SK-N-SH (cell line): ENCODE results near the gene TSC1. TPM values are rescaled to one million over a fixed set of nuclear protein-coding genes. Genes with fewer than 3 reads are reported as not detected.

ENCODE experiments used
- CTCF ChIA-PET: fragments of 300-600, 350-600 bp; formaldehyde crosslinking; extraction: SDS; loops from one replicate; lab custom pipeline; 2021; lab: Yijun Ruan, JAX
- POLR2A ChIA-PET: fragments of 350-600 bp; sonication (Branson Sonifier 250); formaldehyde crosslinking; extraction: SDS; loops from one replicate; lab custom pipeline; 2020; ENCODE audit warnings: antibody characterized with exemption, inconsistent platforms; lab: Yijun Ruan, JAX
- DNase-seq: peaks from one replicate; pipeline ENCODE4 v3.0.0; 2012
- H2AFZ ChIP-seq: fragments of 200-600 bp; sonication (generic); 2 replicates; pipeline ENCODE4 v1.8.1; 2016; ENCODE audit warnings: antibody characterized with exemption, mild to moderate bottlenecking, low read depth
- H3F3A ChIP-seq: fragments of 200-600 bp; sonication (generic); replicated peaks from 2 replicates; pipeline ENCODE3; 2016; ENCODE audit warnings: antibody characterized with exemption, mild to moderate bottlenecking; ENCODE audit not compliant: insufficient read depth
- H3K27ac ChIP-seq, 2 experiments: fragments of 200-500 bp in 1 of 2; fragments of 200-600 bp in 1 of 2; sonication (Bioruptor generic) in 1 of 2; sonication (generic), shearing (Covaris generic) in 1 of 2; 2 replicates each; pipeline versions ENCODE4 v1.5.1 to v1.6.1; 2014 to 2016; ENCODE audit warnings: low read depth in 2 of 2, inconsistent platforms in 1 of 2, low read length in 1 of 2, mild to moderate bottlenecking in 1 of 2, mixed read lengths in 1 of 2
- H3K27me3 ChIP-seq: fragments of 200-600 bp; sonication (generic), shearing (Covaris generic); 2 replicates; pipeline ENCODE4 v1.6.1; 2016; ENCODE audit warnings: mixed run types; ENCODE audit not compliant: insufficient read depth
- H3K36me3 ChIP-seq, 2 experiments: fragments of 200-500 bp in 1 of 2; fragments of 200-600 bp in 1 of 2; sonication (Bioruptor generic) in 1 of 2; sonication (generic) in 1 of 2; replicated peaks in 1 of 2; 2 replicates each; pipeline versions ENCODE3 to v1.5.1; 2014 to 2016; ENCODE audit warnings: low read length in 1 of 2, mild to moderate bottlenecking in 1 of 2; ENCODE audit not compliant: insufficient read depth in 2 of 2, control insufficient read depth in 1 of 2
- H3K4me1 ChIP-seq, 2 experiments: fragments of 200-500 bp in 1 of 2; fragments of 200-600 bp in 1 of 2; sonication (Bioruptor generic) in 1 of 2; sonication (generic), shearing (Covaris generic) in 1 of 2; 2 replicates each; pipeline versions ENCODE4 v1.5.1 to v1.6.1; 2014 to 2016; ENCODE audit warnings: low read depth in 1 of 2, low read length in 1 of 2, mixed run types in 1 of 2; ENCODE audit not compliant: insufficient read depth in 2 of 2, control insufficient read depth in 1 of 2
- H3K4me2 ChIP-seq: fragments of 200-600 bp; sonication (generic), shearing (Covaris generic); 2 replicates; pipeline ENCODE4 v1.6.1; 2017; ENCODE audit warnings: mixed run types
- H3K4me3 ChIP-seq, 2 experiments: fragments of 200-500 bp in 1 of 2; fragments of 200-600 bp in 1 of 2; sonication (Bioruptor generic) in 1 of 2; sonication (generic), shearing (Covaris generic) in 1 of 2; 2 replicates each; pipeline versions ENCODE4 v1.5.1 to v1.8.1; 2014 to 2016; ENCODE audit warnings: low read depth in 2 of 2, inconsistent platforms in 1 of 2, low read length in 1 of 2, mild to moderate bottlenecking in 1 of 2, mixed read lengths in 1 of 2, moderate library complexity in 1 of 2
- H3K79me2 ChIP-seq: fragments of 200-600 bp; sonication (generic); 2 replicates; pipeline ENCODE4 v1.8.1; 2017; ENCODE audit warnings: mild to moderate bottlenecking; ENCODE audit not compliant: insufficient read depth
- H3K9ac ChIP-seq: fragments of 200-600 bp; sonication (generic); 2 replicates; pipeline ENCODE4 v1.6.1; 2017; ENCODE audit warnings: mixed run types
- H3K9me2 ChIP-seq: fragments of 200-600 bp; sonication (generic); 2 replicates; pipeline ENCODE4 v1.6.1; 2017; ENCODE audit warnings: mixed run types
- H3K9me3 ChIP-seq: fragments of 200-600 bp; sonication (generic); 2 replicates; pipeline ENCODE4 v1.6.1; 2017; ENCODE audit warnings: mixed run types, mild to moderate bottlenecking, moderate library complexity
- H4K20me1 ChIP-seq: fragments of 200-600 bp; sonication (generic); 2 replicates; pipeline ENCODE4 v1.6.1; 2017; ENCODE audit warnings: mild to moderate bottlenecking, mixed run types; ENCODE audit not compliant: insufficient read depth
- EP300 ChIP-seq, 2 experiments: IDR thresholded peaks; 2 replicates each; pipeline versions ENCODE4 v1.4.0 to v1.6.1; 2012; ENCODE audit warnings: borderline replicate concordance in 1 of 2, low read depth in 1 of 2, low read length in 1 of 2
- EZH2phosphoT487 ChIP-seq: fragments of 200-600 bp; sonication (generic); IDR thresholded peaks from 2 replicates; pipeline ENCODE4 v1.6.1; 2017; ENCODE audit warnings: low read depth, mixed run types, mild to moderate bottlenecking, antibody characterized with exemption, moderate library complexity, borderline replicate concordance
- FOSL2 ChIP-seq: IDR thresholded peaks from 2 replicates; pipeline ENCODE4 v1.4.0; 2012; ENCODE audit warnings: low read depth, mild to moderate bottlenecking, moderate library complexity, borderline replicate concordance
- FOXM1 ChIP-seq: IDR thresholded peaks from 2 replicates; pipeline ENCODE4 v1.4.0; 2012; ENCODE audit warnings: low read depth, mild to moderate bottlenecking
- GABPA ChIP-seq: IDR thresholded peaks from 2 replicates; pipeline ENCODE4 v1.4.0; 2012; ENCODE audit warnings: low read depth, mild to moderate bottlenecking
- GATA2 ChIP-seq: sonication (generic); formaldehyde crosslinking; IDR thresholded peaks from 2 replicates; pipeline ENCODE4 v1.5.0; 2020; ENCODE audit warnings: mild to moderate bottlenecking, missing genetic modification reagents
- POLR2AphosphoS5 ChIP-seq: IDR thresholded peaks from 2 replicates; pipeline ENCODE4 v1.6.1; 2012; ENCODE audit warnings: low read depth, low read length
- RCOR1 ChIP-seq: fragments of 150-350 bp; IDR thresholded peaks from 2 replicates; pipeline ENCODE4 v1.6.1; 2017; ENCODE audit warnings: antibody characterized with exemption, low read length
- USF1 ChIP-seq: IDR thresholded peaks from 2 replicates; pipeline ENCODE4 v1.4.0; 2012; ENCODE audit warnings: low read depth, borderline replicate concordance
- YY1 ChIP-seq: IDR thresholded peaks from 2 replicates; pipeline ENCODE4 v1.4.0; 2012; ENCODE audit warnings: low read depth, mild to moderate bottlenecking
- ZBTB33 ChIP-seq: IDR thresholded peaks from 2 replicates; pipeline ENCODE4 v1.4.0; 2012; ENCODE audit warnings: low read depth, borderline replicate concordance
- WGBS: methylation state at CpG from one replicate; pipeline ENCODE4 v1.1.6; 2017; ENCODE audit warnings: low lambda C conversion rate; 5-methylcytosine and 5-hydroxymethylcytosine counted together
- polyA plus RNA-seq, 3 experiments: library from polyadenylated mRNA; depleted of rRNA; stranded (reverse); fragments of >200 nt; gene quantifications; 2 replicates each; pipeline ENCODE4 v1.2.3, GENCODE V29; 2012
- TF ChIP-seq, protein P1 (sequence below): fragments of 150-350 bp; IDR thresholded peaks from 2 replicates; pipeline ENCODE4 v1.6.1; 2017; ENCODE audit warnings: antibody characterized with exemption, low read length, low read depth, borderline replicate concordance
- TF ChIP-seq, protein P2 (sequence below): IDR thresholded peaks from 2 replicates; pipeline ENCODE4; 2012
- TF ChIP-seq, protein P3 (sequence below): fragments of 150-350 bp; IDR thresholded peaks from 2 replicates; pipeline ENCODE4 v1.6.1; 2016; ENCODE audit warnings: mild to moderate bottlenecking, low read depth, low read length
- TF ChIP-seq, protein P4 (sequence below): IDR thresholded peaks from 2 replicates; pipeline ENCODE4 v1.4.0; 2012; ENCODE audit warnings: low read depth
- TF ChIP-seq, protein P5 (sequence below): IDR thresholded peaks from 2 replicates; pipeline ENCODE4 v1.6.1; 2012; ENCODE audit warnings: mild to moderate bottlenecking, low read depth, low read length, moderate library complexity

Gene TSC1
- polyA plus RNA-seq, 1 of the 3 experiments (the other 2 are of a cell fraction), result 18.3 TPM

DNA sequence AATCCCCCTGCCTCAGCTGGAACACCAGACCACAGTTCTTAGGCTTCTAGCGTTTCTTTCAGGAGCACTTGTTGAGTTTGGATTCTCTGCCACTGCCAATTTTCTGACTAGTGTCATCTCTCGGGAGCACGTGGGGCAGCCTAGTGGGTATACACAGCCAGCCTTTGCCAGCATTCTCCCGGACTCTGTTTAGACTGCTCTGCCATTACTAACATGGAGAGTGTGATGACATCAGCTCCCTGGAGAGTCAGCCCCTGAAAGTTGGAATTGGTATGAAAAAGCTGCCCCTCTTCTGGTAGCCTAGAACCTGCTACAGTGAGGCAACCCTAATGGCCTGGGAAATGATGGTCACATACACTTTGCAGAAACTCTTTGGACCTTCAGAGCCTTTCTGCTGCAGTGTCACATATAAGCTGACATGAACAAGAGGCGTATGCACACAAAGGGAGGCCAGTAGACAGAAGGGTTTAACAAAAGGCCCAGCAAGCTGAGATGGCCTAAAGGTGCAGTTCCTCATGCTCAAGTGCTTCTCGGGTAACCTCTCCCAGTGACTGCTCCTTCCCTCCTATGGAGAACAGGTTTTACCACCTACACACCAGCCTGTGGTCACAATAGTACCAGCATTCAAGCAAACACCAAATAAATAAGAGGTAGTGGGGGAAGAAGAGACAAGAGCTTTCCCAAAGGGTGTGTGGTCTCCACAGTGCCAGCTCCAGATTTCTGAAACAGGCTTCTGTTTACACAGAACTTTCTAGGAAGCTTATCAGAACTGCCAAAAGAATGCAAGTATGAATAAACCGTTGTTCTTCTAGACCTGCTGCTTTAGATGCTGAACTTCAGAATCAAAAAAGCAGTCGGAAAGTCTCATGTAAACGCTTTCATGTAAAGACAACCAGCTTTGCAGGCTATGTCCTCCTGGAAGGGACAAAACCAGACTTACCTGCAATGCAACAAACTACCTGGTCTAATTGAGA is 49.3 kb downstream of the TSC1 start:
- TF ChIP-seq ZBTB33 (no peak), EP300 (IDR thresholded peaks at IDR 0.05; ENCODE audit: borderline replicate concordance in 1 of 2, low read depth in 1 of 2, low read length in 1 of 2) (no peak), FOSL2 (no peak), RCOR1 (no peak), GATA2 (no peak), USF1 (no peak), GABPA (no peak), EZH2phosphoT487 (no peak), FOXM1 (no peak), POLR2AphosphoS5 (no peak), YY1 (no peak)
- TF ChIP-seq, protein P1, sequence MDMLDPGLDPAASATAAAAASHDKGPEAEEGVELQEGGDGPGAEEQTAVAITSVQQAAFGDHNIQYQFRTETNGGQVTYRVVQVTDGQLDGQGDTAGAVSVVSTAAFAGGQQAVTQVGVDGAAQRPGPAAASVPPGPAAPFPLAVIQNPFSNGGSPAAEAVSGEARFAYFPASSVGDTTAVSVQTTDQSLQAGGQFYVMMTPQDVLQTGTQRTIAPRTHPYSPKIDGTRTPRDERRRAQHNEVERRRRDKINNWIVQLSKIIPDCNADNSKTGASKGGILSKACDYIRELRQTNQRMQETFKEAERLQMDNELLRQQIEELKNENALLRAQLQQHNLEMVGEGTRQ, result no peak
- TF ChIP-seq, protein P2, sequence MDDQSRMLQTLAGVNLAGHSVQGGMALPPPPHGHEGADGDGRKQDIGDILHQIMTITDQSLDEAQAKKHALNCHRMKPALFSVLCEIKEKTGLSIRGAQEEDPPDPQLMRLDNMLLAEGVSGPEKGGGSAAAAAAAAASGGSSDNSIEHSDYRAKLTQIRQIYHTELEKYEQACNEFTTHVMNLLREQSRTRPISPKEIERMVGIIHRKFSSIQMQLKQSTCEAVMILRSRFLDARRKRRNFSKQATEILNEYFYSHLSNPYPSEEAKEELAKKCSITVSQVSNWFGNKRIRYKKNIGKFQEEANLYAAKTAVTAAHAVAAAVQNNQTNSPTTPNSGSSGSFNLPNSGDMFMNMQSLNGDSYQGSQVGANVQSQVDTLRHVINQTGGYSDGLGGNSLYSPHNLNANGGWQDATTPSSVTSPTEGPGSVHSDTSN, result no peak
- TF ChIP-seq, protein P3, sequence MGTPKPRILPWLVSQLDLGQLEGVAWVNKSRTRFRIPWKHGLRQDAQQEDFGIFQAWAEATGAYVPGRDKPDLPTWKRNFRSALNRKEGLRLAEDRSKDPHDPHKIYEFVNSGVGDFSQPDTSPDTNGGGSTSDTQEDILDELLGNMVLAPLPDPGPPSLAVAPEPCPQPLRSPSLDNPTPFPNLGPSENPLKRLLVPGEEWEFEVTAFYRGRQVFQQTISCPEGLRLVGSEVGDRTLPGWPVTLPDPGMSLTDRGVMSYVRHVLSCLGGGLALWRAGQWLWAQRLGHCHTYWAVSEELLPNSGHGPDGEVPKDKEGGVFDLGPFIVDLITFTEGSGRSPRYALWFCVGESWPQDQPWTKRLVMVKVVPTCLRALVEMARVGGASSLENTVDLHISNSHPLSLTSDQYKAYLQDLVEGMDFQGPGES, result no peak
- TF ChIP-seq, protein P4, sequence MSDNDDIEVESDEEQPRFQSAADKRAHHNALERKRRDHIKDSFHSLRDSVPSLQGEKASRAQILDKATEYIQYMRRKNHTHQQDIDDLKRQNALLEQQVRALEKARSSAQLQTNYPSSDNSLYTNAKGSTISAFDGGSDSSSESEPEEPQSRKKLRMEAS, result no peak
- TF ChIP-seq, protein P5, sequence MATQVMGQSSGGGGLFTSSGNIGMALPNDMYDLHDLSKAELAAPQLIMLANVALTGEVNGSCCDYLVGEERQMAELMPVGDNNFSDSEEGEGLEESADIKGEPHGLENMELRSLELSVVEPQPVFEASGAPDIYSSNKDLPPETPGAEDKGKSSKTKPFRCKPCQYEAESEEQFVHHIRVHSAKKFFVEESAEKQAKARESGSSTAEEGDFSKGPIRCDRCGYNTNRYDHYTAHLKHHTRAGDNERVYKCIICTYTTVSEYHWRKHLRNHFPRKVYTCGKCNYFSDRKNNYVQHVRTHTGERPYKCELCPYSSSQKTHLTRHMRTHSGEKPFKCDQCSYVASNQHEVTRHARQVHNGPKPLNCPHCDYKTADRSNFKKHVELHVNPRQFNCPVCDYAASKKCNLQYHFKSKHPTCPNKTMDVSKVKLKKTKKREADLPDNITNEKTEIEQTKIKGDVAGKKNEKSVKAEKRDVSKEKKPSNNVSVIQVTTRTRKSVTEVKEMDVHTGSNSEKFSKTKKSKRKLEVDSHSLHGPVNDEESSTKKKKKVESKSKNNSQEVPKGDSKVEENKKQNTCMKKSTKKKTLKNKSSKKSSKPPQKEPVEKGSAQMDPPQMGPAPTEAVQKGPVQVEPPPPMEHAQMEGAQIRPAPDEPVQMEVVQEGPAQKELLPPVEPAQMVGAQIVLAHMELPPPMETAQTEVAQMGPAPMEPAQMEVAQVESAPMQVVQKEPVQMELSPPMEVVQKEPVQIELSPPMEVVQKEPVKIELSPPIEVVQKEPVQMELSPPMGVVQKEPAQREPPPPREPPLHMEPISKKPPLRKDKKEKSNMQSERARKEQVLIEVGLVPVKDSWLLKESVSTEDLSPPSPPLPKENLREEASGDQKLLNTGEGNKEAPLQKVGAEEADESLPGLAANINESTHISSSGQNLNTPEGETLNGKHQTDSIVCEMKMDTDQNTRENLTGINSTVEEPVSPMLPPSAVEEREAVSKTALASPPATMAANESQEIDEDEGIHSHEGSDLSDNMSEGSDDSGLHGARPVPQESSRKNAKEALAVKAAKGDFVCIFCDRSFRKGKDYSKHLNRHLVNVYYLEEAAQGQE, result no peak
- TF ChIP-seq, all 33 proteins: peak for 0
- Histone ChIP-seq H3K27me3 (no peaks in the 10 kb centered on the region), H3K9me2 (no peaks in the 10 kb centered on the region), H3F3A (no peaks in the 10 kb centered on the region), H3K9ac (no peak overlapping the region), H2AFZ (no peak overlapping the region), H3K27ac (no peak overlapping the region), H4K20me1 (no peaks in the 10 kb centered on the region), H3K36me3 (peaks cover 27 to 67% of the 10 kb centered on the region in 2 experiments), H3K4me3 (no peak overlapping the region), H3K9me3 (no peaks in the 10 kb centered on the region), H3K79me2 (no peaks in the 10 kb centered on the region), H3K4me1 (no peaks in the 10 kb centered on the region), H3K4me2 (no peak overlapping the region)
- POLR2A ChIA-PET, result no interaction called here
- CTCF ChIA-PET, result interaction anchor here (1.0 to 2.5 kb wide), 5 partner anchors 15 to 127 kb away, joined by 3 to 10 read pairs (median 3); no protein-coding TSS in a partner anchor
- WGBS, result 90% methylated on average over 9 of the region's 9 CpGs
- DNase-seq, result no peak
